ENCODE data around the gene CD27.

The CD27 gene

DNA sequence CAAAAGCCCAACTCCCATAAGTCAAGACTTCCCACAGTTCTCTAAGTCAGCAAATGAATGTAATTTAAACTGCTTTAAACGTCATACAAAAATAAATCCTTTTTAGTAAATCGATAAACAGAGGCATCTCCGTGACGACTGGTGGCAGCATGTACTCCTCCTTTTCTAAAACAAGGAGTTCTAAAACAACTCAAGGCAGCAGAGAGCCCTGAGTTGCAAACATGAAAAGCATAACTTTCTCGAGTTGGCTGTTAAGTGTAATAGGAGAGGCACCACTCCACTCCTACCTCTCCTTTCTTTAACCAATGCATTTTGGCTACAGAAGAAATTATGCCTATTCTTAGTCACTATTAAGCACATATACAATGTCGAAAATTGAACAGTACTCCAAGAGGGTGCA lies 38.8 kb upstream of the CD27 start:
- Histone ChIP-seq H3K79me2 (ENCODE audit: low read length) (no peaks in the 10 kb centered on the region), H3K9ac (ENCODE audit: low read length) (no peak overlapping the region), H3K27me3 (ENCODE audit: low read depth, low read length) (peaks cover 7% of the 10 kb centered on the region), H3K9me3 (ENCODE audit: insufficient read depth, low read length) (no peaks in the 10 kb centered on the region), H2AFZ (ENCODE audit: low read depth, low read length) (no peak overlapping the region), H3K4me2 (ENCODE audit: low read length) (no peak overlapping the region), H3K36me3 (replicated peaks; ENCODE audit: low read depth, low read length) (no peaks in the 10 kb centered on the region), H3K27ac (ENCODE audit: low read length) (no peak overlapping the region), H3K4me1 (ENCODE audit: low read length) (no peaks in the 10 kb centered on the region), H4K20me1 (ENCODE audit: insufficient read depth, low read length) (no peaks in the 10 kb centered on the region), H3K4me3 (ENCODE audit: low read length) (no peak overlapping the region)
- TF ChIP-seq EZH2phosphoT487 (IDR thresholded peaks at IDR 0.05; ENCODE audit: low read depth) = no peak
- TF ChIP-seq, protein P1, sequence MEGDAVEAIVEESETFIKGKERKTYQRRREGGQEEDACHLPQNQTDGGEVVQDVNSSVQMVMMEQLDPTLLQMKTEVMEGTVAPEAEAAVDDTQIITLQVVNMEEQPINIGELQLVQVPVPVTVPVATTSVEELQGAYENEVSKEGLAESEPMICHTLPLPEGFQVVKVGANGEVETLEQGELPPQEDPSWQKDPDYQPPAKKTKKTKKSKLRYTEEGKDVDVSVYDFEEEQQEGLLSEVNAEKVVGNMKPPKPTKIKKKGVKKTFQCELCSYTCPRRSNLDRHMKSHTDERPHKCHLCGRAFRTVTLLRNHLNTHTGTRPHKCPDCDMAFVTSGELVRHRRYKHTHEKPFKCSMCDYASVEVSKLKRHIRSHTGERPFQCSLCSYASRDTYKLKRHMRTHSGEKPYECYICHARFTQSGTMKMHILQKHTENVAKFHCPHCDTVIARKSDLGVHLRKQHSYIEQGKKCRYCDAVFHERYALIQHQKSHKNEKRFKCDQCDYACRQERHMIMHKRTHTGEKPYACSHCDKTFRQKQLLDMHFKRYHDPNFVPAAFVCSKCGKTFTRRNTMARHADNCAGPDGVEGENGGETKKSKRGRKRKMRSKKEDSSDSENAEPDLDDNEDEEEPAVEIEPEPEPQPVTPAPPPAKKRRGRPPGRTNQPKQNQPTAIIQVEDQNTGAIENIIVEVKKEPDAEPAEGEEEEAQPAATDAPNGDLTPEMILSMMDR (IDR thresholded peaks at IDR 0.05; ENCODE audit: low read depth, low read length) = no peak

DNA sequence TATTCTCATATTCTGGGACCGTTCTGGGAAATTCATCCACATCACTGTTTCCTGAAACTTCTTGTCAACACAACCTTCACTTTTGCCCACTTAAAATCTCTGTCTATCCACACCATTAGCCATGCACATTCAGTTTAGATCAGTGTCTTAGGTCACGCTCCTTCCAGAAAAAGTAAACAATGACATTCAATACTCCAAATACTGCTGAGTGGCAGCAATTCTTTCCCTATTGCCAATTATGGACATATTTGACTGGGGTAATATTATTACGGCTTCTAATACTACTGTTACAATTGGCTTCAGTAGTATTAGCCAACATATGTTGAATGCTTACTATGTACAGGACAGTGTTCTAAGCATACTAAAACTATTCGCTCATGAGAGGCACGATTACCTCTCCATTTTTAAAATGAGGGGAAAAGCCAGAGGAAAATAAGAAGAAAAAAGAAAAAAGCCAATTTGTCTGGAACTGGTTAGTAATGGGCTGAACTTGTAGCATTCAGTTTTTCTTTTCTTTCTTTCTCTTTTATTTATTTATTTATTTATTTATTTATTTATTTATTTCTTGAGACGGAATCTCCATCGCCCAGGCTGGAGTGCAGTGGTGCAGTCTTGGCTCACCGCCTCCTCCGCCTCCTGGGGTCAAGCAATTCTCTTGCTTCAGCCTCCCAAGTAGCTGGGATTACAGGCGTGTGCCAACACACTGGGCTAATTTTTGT lies 37.4 kb upstream of the CD27 start:
- Histone ChIP-seq H3K79me2 (ENCODE audit: low read length) (no peaks in the 10 kb centered on the region), H3K27me3 (ENCODE audit: low read depth, low read length) (peaks cover 7% of the 10 kb centered on the region), H3K9ac (ENCODE audit: low read length) (no peak overlapping the region), H3K9me3 (ENCODE audit: insufficient read depth, low read length) (no peaks in the 10 kb centered on the region), H3K4me3 (ENCODE audit: low read length) (no peak overlapping the region), H3K4me2 (ENCODE audit: low read length) (no peak overlapping the region), H4K20me1 (ENCODE audit: insufficient read depth, low read length) (no peaks in the 10 kb centered on the region), H3K27ac (ENCODE audit: low read length) (no peak overlapping the region), H3K4me1 (ENCODE audit: low read length) (no peaks in the 10 kb centered on the region), H3K36me3 (replicated peaks; ENCODE audit: low read depth, low read length) (no peaks in the 10 kb centered on the region), H2AFZ (ENCODE audit: low read depth, low read length) (no peak overlapping the region)
- TF ChIP-seq EZH2phosphoT487 (IDR thresholded peaks at IDR 0.05; ENCODE audit: low read depth) = no peak
- TF ChIP-seq, protein P1 (IDR thresholded peaks at IDR 0.05; ENCODE audit: low read depth, low read length) = no peak

DNA sequence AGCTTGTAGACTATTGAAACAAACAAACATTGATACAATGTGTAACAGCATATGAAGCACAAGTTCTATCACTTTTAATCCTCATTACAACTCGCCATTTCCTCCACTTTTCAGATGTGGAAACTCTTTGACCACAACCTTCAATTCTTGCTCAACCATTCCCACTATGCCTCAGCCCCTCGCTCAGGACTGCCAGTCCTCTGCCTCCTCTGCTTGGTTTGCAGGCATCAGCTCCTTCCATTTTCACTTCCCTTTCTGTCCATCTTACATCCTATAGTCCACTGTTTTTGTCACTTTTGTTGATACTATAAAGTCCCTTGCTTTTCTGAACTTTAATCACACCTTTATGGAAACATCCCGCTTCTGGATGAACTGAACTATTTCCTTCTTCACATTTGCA lies 28.2 kb upstream of the CD27 start:
- no peaks in the 10 kb centered on the region for H3K36me3 ChIP-seq (replicated peaks; ENCODE audit: low read depth, low read length)
- no peak overlapping the region for H2AFZ ChIP-seq (ENCODE audit: low read depth, low read length)
- TF ChIP-seq, protein P1 (IDR thresholded peaks at IDR 0.05; ENCODE audit: low read depth, low read length) = no peak
- TF ChIP-seq EZH2phosphoT487 (IDR thresholded peaks at IDR 0.05; ENCODE audit: low read depth) = no peak
- H3K4me3 ChIP-seq (ENCODE audit: low read length) = no peak overlapping the region
- no peak overlapping the region for H3K4me2 ChIP-seq (ENCODE audit: low read length)
- H3K79me2 ChIP-seq (ENCODE audit: low read length) = no peaks in the 10 kb centered on the region
- 0 out of 2 replicates have a peak, but pooled peaks cover 5% of the 10 kb centered on the region for H3K4me1 ChIP-seq (ENCODE audit: low read length)
- H3K27me3 ChIP-seq (ENCODE audit: low read depth, low read length) = peaks cover 13% of the 10 kb centered on the region
- H4K20me1 ChIP-seq (ENCODE audit: insufficient read depth, low read length) = no peaks in the 10 kb centered on the region
- no peak overlapping the region for H3K27ac ChIP-seq (ENCODE audit: low read length)
- H3K9ac ChIP-seq (ENCODE audit: low read length) = no peak overlapping the region
- no peaks in the 10 kb centered on the region for H3K9me3 ChIP-seq (ENCODE audit: insufficient read depth, low read length)

DNA sequence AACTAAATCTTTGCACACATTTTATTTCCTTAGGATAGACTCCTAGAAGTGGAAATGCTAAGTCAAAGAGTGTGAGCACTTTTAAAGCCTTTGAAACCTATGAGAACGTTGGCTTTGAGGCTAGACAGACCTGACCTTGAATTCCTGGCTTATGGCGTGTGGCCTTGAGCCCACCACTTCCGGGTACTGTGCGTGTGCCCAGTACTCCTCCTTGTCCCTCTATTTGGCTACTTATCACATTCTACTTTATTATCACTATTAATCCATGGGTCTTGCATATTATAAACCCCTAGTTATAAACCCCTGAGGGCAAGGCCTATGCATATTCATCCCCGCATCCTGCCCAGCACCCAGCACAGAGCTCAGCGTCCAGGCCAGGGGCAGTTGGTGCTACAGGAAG lies 26.0 kb upstream of the CD27 start:
- TF ChIP-seq, protein P1 (IDR thresholded peaks at IDR 0.05; ENCODE audit: low read depth, low read length) = no peak
- TF ChIP-seq EZH2phosphoT487 (IDR thresholded peaks at IDR 0.05; ENCODE audit: low read depth) = no peak
- Histone ChIP-seq H2AFZ (ENCODE audit: low read depth, low read length) (no peak overlapping the region), H3K27ac (ENCODE audit: low read length) (no peak overlapping the region), H4K20me1 (ENCODE audit: insufficient read depth, low read length) (no peaks in the 10 kb centered on the region), H3K79me2 (ENCODE audit: low read length) (no peaks in the 10 kb centered on the region), H3K27me3 (ENCODE audit: low read depth, low read length) (peaks cover 13% of the 10 kb centered on the region), H3K4me1 (ENCODE audit: low read length) (peaks cover 10% of the 10 kb centered on the region; the same call in 1 of the 2 replicates), H3K4me2 (ENCODE audit: low read length) (no peak overlapping the region), H3K9ac (ENCODE audit: low read length) (no peak overlapping the region), H3K4me3 (ENCODE audit: low read length) (no peak overlapping the region), H3K9me3 (ENCODE audit: insufficient read depth, low read length) (no peaks in the 10 kb centered on the region), H3K36me3 (replicated peaks; ENCODE audit: low read depth, low read length) (no peaks in the 10 kb centered on the region)
